Activated CD8-positive, alpha-beta T cell treated with anti-CD3 and anti-CD28 coated beads for 36 hours (primary cell): Measurements from ENCODE around the gene ATIC. TPM values are rescaled to one million over a fixed set of nuclear protein-coding genes. Genes with fewer than 3 reads are reported as not detected.

Source experiments
- ATAC-seq: fragments of 200-7000 bp; cut with Tn5 transposase; one replicate; pipeline ENCODE4 v1.10.0; 2021; ENCODE audit warnings: mild to moderate bottlenecking, moderate library complexity
- CTCF ChIA-PET: fragments of 350-600 bp; sonication (Branson Sonifier 250); formaldehyde crosslinking; loops from one replicate; lab custom pipeline; 2021; ENCODE audit warnings: antibody characterized with exemption; lab: Charles Lee
- POLR2A ChIA-PET: fragments of 350-600 bp; sonication (Branson Sonifier 250); formaldehyde crosslinking; loops from one replicate; lab custom pipeline; 2021; ENCODE audit warnings: antibody characterized with exemption; lab: Charles Lee
- DNase-seq: peaks from one replicate; pipeline ENCODE4 v3.0.0-alpha.2; 2020
- H3K27ac Mint-ChIP-seq: one replicate; pipeline ENCODE4 v1.8.0; 2021; ENCODE audit warnings: mild to moderate bottlenecking, mixed read lengths
- H3K27me3 Mint-ChIP-seq: one replicate; pipeline ENCODE4 v1.8.0; 2021; ENCODE audit warnings: mixed read lengths
- H3K36me3 Mint-ChIP-seq: one replicate; pipeline ENCODE4 v1.8.0; 2021; ENCODE audit warnings: low read depth, mixed read lengths
- H3K4me1 Mint-ChIP-seq: one replicate; pipeline ENCODE4 v1.8.0; 2021; ENCODE audit warnings: low read depth, mixed read lengths
- H3K4me3 Mint-ChIP-seq: one replicate; pipeline ENCODE4 v1.8.0; 2021; ENCODE audit warnings: mild to moderate bottlenecking, moderate library complexity, mixed read lengths
- H3K9me3 Mint-ChIP-seq: one replicate; pipeline ENCODE4 v1.8.0; 2021; ENCODE audit warnings: mixed read lengths
- CTCF ChIP-seq: fragments of 200-600 bp; IDR thresholded peaks from one replicate; pipeline ENCODE4 v1.8.0; 2022; ENCODE audit warnings: antibody characterized with exemption, mild to moderate bottlenecking
- intact Hi-C: fragments of 100-400 bp; cut with micrococcal nuclease; formaldehyde crosslinking; loops from one replicate; pipeline ENCODE4 v1.10.0; 2022
- total RNA-seq, 2 experiments: library from RNA; stranded (reverse); gene quantifications; one replicate each; pipeline ENCODE4 v1.2.3, GENCODE V29; 2021

The ATIC gene
- total RNA-seq, 2 experiments from 2014 or later: 309 to 319 TPM

GRCh38 chr2:215313255-215313613, 1.4 kb downstream of the ATIC start:
- ChIA-PET POLR2A (interaction anchor here (0.6 kb wide), 1 partner anchor 512 kb away, joined by 3 read pairs; no protein-coding TSS in a partner anchor), CTCF (no interaction called here)
- peak overlapping the region; percentile 86 for H3K4me3 Mint-ChIP-seq
- peak overlapping the region; percentile 93 for H3K27ac Mint-ChIP-seq
- H3K9me3 Mint-ChIP-seq: no peaks in the 10 kb centered on the region
- intact Hi-C loops: loop anchor here (5.0 kb wide), 1 partner anchor 506 kb away; the partner anchor contains the start of gene BARD1
- no peak for TF ChIP-seq CTCF
- DNase-seq (no peak), ATAC-seq (no peak)
- no peaks in the 10 kb centered on the region for H3K27me3 Mint-ChIP-seq
- H3K36me3 Mint-ChIP-seq: peaks cover 46% of the 10 kb centered on the region
- H3K4me1 Mint-ChIP-seq: peaks cover 39% of the 10 kb centered on the region

- Mint-ChIP-seq H3K27ac (peak overlapping the region; percentile 76), H3K4me1 (peaks cover 44% of the 10 kb centered on the region), H3K9me3 (no peaks in the 10 kb centered on the region), H3K27me3 (no peaks in the 10 kb centered on the region), H3K36me3 (peaks cover 55% of the 10 kb centered on the region), H3K4me3 (peak overlapping the region; percentile 29)
- ChIA-PET POLR2A (no interaction called here), CTCF (no interaction called here)
- ATAC-seq: no peak
- no peak for TF ChIP-seq CTCF
- DNase-seq: no peak
- intact Hi-C loops: loop anchor here (5.0 kb wide), 1 partner anchor 508 kb away; the partner anchor contains the start of gene BARD1
Observed at GRCh38 chr2:215314896-215315295, 3.0 kb downstream of the ATIC start.

GRCh38 chr2:215315301-215315700, 3.4 kb downstream of the ATIC start:
- no peak for TF ChIP-seq CTCF
- DNase-seq (no peak), ATAC-seq (no peak)
- intact Hi-C loops: no loop called here
- POLR2A ChIA-PET: no interaction called here
- peak overlapping the region; percentile 76 for H3K27ac Mint-ChIP-seq
- H3K4me1 Mint-ChIP-seq: peaks cover 47% of the 10 kb centered on the region
- CTCF ChIA-PET: no interaction called here
- peak overlapping the region; percentile 29 for H3K4me3 Mint-ChIP-seq
- no peaks in the 10 kb centered on the region for H3K9me3 Mint-ChIP-seq
- peaks cover 58% of the 10 kb centered on the region for H3K36me3 Mint-ChIP-seq
- H3K27me3 Mint-ChIP-seq: no peaks in the 10 kb centered on the region

- Mint-ChIP-seq H3K9me3 (no peaks in the 10 kb centered on the region), H3K4me1 (peaks cover 53% of the 10 kb centered on the region), H3K27me3 (no peaks in the 10 kb centered on the region), H3K27ac (peak overlapping the region; percentile 30), H3K36me3 (peaks cover 64% of the 10 kb centered on the region), H3K4me3 (no peak overlapping the region)
- CTCF ChIA-PET: no interaction called here
- DNase-seq (no peak), ATAC-seq (no peak)
- POLR2A ChIA-PET: no interaction called here
- intact Hi-C loops: no loop called here
- TF ChIP-seq CTCF: no peak
Observed at GRCh38 chr2:215316336-215316735, 4.5 kb downstream of the ATIC start.

- ChIA-PET POLR2A (interaction anchor here (1.0 to 1.1 kb wide), 2 partner anchors 8 to 30 kb away, joined by 3 to 5 read pairs; partner anchors contain the start of gene ATIC), CTCF (no interaction called here)
- ATAC-seq: no peak
- H3K9me3 Mint-ChIP-seq: no peaks in the 10 kb centered on the region
- H3K36me3 Mint-ChIP-seq: peaks cover 64% of the 10 kb centered on the region
- no peak overlapping the region for H3K4me3 Mint-ChIP-seq
- intact Hi-C loops: no loop called here
- no peaks in the 10 kb centered on the region for H3K27me3 Mint-ChIP-seq
- no peak for TF ChIP-seq CTCF
- H3K4me1 Mint-ChIP-seq: peaks cover 52% of the 10 kb centered on the region
- no peak for DNase-seq
- no peak overlapping the region for H3K27ac Mint-ChIP-seq
Observed at GRCh38 chr2:215319500-215319899, 7.6 kb downstream of the ATIC start.
